GM19239 (cell line): ENCODE data around the gene TDG.

ENCODE experiments used
- DNase-seq: peaks from one replicate; pipeline ENCODE4 v3.0.0; 2011; ENCODE audit warnings: low spot score; ENCODE audit not compliant: insufficient read length
- FAIRE-seq: peaks from 2 replicates; lab custom pipeline; 2011; peaks lifted over from hg19 to GRCh38; lab: Jason Lieb, UNC

TDG gene

DNA sequence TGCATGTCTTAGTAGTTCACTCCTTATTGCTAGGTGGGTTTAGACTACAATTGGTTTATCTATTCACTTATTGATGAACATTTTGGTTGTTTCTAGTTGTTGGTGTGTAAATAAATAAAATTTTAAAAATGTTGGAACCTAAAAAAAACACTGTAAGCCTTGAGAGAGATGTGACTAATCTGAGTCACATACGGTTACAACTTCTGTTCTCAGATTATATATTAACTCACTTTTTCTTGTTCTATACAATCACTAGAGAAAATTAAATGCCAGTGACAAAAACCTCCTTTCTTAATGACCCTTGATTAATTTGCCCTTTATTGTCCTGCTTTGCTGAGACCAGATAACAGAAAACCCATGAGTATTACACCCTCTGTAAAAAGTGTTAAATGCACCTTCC, 7.1 kb upstream of the TDG start:
- DNase-seq (no peak), FAIRE-seq (no peak)

GRCh38 chr12:103960616-103961227, 5.0 kb upstream of the TDG start:
- FAIRE-seq (no peak), DNase-seq (no peak)

DNA sequence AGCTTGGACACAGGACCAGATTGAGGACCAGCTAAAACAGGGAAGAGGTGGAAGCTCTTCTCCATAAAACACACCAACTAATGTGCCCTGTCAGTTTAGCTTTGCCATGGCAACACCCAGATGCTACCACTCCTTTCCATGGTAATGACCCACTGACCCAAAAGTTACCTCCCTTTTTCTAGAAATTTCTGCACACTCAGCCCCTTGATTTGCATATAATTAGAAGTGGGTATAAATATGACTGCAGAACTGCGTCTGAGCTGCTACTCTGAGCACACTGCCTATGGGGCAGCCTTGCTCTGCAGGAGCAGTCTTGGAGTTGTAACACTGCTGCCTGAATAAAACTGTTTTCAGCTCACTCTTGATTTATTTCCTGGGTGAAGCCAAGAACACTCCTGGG, 3.2 kb upstream of the TDG start:
- DNase-seq (no peak), FAIRE-seq (no peak)

GRCh38 chr12:103964805-103965204, 867 bp upstream of the TDG start:
- FAIRE-seq (no peak), DNase-seq (no peak)

- DNase-seq, result no peak
- FAIRE-seq, result no peak
Observed at GRCh38 chr12:103965255-103965589, 450 bp upstream of the TDG start.

DNA sequence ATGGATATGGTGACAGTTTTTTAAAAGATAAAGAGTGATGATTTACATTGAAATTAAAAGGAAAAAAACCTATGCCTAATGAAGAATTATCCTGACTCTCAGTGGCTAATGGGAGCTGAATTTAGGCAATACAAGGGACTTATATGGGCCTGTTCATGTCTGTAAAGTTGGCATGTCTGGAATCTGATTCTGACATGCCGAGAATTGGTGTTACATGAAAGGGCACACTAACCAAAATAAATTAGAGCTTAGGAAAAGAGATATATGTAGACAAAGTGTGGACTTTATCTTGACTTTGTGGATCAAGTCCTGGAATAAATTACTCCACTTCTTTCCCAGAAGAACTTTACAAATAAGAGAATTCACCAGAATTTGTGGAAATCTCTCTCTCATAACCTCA, 1.1 kb downstream of the TDG start:
- FAIRE-seq, result peak; percentile 23
- no peak for DNase-seq

DNA sequence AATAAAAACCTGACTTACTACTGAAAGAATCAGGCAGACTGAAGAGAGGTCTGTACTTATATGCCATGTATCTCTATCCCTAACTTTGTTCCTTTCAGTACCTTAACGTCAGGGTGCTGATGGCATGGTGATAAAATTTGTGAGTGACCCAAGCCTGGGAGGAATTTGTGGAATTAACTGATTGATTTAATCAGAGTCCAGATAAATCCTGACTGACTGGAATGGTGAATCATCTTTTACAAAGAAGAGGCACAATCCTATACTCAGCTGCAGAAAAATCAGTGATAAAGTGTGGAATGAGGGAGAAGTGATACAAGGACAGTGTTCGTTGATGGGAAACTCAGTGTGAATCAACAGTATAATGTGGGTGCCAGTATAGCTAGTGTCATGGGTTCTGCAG, 3.7 kb downstream of the TDG start:
- DNase-seq (no peak), FAIRE-seq (no peak)

DNA sequence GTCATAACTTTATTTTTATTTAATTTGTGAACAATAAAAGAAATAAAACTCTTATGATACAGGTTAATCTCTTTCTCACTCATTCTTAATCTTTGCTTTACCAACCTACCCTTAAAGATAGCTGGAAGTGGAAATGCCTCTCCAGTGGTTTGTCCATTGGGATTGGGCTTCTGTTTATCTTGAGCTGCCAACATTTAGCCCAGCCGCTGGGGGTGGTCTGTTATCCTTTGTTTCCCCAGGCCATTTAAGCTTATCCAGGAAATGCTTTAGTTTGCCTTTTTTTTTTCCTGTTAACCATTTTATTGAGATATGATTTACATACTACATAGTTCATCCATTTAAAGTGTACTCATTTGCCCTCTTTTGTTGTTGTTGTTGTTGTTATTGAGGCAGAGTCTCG, 8.2 kb downstream of the TDG start:
- FAIRE-seq (no peak), DNase-seq (no peak)

DNA sequence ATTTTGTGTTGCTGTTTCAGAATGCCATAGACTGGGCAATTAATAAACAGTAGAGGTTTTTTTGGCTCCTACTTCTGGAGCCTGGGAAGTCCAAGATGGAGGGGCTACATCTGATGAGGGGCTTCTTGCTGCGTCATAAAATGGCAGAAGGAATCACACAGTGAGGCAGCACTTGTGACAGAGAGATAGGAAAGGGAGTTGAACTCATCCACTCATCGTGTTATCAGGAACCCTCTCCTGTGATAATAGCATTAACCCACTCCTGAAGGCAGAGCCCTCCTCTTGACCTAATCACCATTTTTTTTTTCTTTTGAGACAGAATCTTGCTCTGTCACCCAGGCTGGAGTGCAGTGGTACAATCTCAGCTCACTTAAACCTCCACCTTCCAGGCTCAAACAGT, 9.7 kb downstream of the TDG start:
- no peak for FAIRE-seq
- no peak for DNase-seq

DNA sequence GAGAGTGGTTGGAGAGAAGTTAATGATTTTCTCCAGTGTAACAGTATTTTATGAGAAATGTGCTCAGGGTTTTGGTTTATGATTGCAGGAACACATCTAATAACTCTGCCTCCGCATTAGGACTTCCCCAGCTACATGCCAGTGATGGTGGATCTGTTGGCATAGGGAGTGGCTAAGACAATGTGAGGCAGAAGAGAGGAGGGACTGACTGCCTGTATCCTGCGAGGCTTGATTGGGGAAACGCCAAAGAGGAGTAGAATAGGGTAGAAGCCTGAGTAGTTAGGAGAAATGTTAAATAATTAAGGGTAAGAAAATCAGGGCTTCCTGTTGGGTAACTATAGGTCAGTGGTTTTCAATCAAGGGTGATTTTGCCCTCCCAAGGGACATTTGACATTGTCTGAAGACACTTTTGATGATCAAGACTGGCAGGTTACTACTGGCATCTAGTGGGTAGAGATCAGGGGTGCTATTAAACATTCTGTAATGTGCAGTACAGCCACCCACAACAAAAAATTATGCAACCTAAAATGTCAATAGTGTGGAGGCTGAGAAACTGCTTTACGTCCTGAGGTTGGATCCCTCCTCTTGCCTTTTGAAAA, 12.8 kb downstream of the TDG start:
- FAIRE-seq (no peak), DNase-seq (no peak)

GRCh38 chr12:103986829-103987228, 21.2 kb downstream of the TDG start:
- FAIRE-seq (peak; percentile 79), DNase-seq (no peak)

DNA sequence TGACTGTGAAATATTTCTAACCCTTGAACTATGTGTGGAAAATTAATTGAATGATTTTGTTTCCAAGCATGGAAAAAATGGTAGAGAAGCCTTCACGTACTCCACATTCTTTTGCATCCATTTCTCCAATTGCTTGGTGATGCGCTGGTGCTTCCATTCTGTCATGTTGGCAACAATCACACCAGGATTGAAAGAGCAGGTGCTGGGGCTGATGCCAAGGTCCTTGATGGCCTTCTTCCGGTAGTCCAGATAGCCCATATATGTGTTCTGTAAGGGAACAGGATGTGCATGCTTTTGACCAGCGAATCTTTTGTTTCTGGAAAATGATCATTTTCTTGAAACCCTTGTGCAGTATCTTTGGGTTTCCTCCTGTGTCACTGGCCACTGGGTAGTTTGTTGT, 28.6 kb downstream of the TDG start:
- FAIRE-seq (no peak), DNase-seq (no peak)

DNA sequence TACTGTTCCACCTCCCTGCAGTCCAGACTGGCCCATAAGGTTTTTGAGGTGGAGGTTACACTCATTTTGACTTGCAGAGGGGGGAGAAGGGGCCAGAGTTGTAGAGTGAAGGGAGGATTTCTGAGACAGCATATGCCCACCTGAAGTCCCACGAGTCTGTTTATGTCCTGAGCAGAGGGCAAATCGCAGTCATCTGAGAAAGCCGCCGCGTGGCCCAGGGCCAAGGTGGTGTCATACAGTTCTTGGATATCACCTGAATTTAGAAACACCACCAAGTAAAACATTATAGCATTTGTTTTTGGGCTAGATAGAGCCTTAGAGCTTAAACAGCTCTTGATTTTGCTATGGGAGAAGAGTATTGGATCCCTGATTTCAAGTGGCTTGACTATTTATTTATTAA, 30.9 kb downstream of the TDG start:
- FAIRE-seq (no peak), DNase-seq (no peak)

GRCh38 chr12:103997286-103997900, 31.7 kb downstream of the TDG start:
- no peak for DNase-seq
- FAIRE-seq, result no peak

DNA sequence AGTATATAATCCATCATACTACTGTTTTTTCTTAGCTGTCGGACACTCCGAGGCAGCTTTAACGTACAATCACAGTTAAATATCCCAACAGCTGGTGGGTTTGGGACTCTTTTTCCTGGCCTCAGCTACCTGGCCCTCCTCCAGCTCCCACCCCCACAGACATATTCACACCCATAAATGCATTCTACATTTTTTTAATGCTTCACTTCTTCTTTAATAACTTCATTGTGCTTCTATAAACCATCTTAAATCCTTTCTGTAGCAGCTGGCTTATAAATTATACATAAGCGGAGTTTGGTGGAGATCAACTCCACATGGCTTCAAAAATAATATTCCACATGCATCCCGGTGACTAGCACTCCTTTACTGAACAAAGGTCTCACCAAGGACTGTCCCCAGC, 33.3 kb downstream of the TDG start:
- DNase-seq (no peak), FAIRE-seq (no peak)

DNA sequence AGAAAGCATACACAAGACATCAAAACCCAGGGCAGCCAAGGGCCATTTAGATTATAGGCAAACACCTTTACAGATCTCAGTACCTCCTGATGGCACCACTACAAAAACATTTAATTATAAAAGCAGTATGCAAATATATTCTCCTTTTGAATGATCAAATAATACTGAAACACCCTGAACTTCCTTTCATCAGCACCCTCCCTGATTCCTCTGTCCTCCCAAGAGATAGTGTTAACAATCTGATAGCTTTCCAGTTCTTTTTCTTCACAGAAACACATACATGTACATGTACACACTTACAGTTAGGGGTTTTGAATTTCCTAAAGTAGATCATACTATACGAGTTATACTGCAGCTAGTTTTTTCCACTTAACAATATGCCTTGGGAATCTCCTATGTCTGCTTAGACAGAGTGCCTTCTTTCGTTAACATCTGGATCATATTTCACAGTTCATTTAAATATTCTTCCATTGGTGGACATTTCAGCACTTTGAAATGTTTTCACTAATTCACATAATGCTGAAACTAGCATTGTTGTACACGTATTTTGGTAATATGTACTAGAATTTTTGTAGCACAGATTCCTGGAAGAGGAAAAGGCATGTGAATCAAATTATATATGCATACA, 35.2 kb downstream of the TDG start:
- no peak for DNase-seq
- FAIRE-seq, result no peak

DNA sequence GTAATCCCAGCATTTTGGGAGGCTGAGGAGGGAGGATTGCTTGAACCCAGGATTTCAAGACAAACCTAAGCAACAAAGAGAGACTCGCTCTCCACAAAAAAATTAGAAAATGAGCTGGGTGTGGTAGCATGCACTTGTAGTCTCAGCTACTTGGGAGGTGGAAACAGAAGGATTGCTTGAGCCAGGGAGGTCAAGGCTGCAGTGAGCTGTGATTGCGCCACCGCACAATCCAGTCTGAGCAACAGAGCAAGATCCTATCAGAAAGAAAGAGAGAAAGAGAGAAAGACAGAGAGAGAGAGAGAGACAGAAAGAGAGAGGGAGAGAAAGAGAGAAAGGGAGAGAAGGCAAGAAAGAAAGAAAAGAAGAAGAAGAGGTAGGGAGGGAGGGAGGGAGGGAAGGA, 37.0 kb downstream of the TDG start:
- no peak for FAIRE-seq

GRCh38 chr12:104003596-104003995, 37.9 kb downstream of the TDG start:
- DNase-seq, result no peak
- FAIRE-seq, result no peak

More for the DNA sequence above, 37.0 kb downstream of the TDG start:
- DNase-seq, result no peak

- no peak for FAIRE-seq
- no peak for DNase-seq
Observed at GRCh38 chr12:104006929-104007328, 41.3 kb downstream of the TDG start.

GRCh38 chr12:104010121-104010520, 44.4 kb downstream of the TDG start:
- DNase-seq (no peak), FAIRE-seq (no peak)

GRCh38 chr12:104010606-104011169, 45.0 kb downstream of the TDG start:
- FAIRE-seq, result no peak
- no peak for DNase-seq
